Measurements from ENCODE around the gene MFRP. TPM values are rescaled to one million over a fixed set of nuclear protein-coding genes. Genes with fewer than 3 reads are reported as not detected.
A peak's percentile ranks its signal among the peaks of the same experiment; 100 is the strongest.

The MFRP gene
- total RNA-seq, 1 experiment from 2014 or later, result not detected

DNA sequence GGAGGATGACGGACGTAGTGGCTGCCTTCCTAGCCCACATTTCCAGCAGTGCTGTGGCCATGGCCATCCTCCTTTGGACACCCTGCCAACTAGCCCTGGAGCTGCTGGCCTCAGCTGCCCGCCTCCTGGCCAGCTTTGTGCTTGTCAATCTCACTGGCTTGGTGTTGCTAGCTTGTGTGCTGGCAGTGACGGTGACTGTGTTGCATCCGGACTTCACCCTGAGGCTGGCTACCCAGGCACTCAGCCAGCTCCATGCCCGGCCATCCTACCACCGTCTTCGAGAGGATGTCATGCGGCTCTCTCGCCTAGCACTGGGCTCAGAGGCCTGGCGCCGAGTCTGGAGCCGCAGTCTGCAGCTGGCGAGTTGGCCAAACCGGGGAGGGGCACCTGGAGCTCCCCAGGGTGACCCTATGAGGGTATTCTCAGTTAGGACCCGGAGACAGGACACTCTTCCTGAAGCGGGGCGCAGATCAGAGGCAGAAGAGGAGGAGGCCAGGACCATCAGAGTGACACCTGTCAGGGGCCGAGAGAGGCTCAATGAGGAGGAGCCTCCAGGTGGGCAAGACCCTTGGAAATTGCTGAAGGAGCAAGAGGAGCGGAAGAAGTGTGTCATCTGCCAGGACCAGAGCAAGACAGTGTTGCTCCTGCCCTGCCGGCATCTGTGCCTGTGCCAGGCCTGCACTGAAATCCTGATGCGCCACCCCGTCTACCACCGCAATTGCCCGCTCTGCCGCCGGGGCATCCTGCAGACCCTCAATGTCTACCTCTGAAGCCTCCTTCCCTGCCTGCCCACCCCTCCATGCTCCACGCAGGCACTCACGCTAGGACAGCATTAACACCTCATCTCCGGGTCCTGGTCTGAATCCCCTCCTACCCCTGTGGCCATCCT lies 10.6 kb downstream of the MFRP start:
- Histone ChIP-seq H3K4me2 (ENCODE audit: low read length) (peak overlapping the region; percentile 96), H4K20me1 (ENCODE audit: low read length) (0 out of 2 replicates have a peak, but pooled peaks cover 5% of the 10 kb centered on the region), H3K9me2 (replicated peaks; ENCODE audit: low read length) (no peaks in the 10 kb centered on the region), H3K4me3 (ENCODE audit: low read length) (peak overlapping the region; percentile 87), H3K9me3 (ENCODE audit: low read length) (no peaks in the 10 kb centered on the region), H3K27me3 (ENCODE audit: low read length) (no peaks in the 10 kb centered on the region), H3K27ac (ENCODE audit: low read length) (no peak overlapping the region), H3F3A (ENCODE audit: low read length, unreplicated experiment) (no peaks in the 10 kb centered on the region), H3K79me2 (ENCODE audit: low read length) (peaks cover 30% of the 10 kb centered on the region), H3K4me1 (ENCODE audit: insufficient read depth, low read length) (peaks cover 42% of the 10 kb centered on the region), H3K9ac (ENCODE audit: low read length) (no peak overlapping the region), H3K36me3 (ENCODE audit: low read depth, low read length) (no peaks in the 10 kb centered on the region), H2AFZ (ENCODE audit: low read length) (no peak overlapping the region)
- POLR2A ChIA-PET (ENCODE audit: unreplicated experiment), result interaction anchor here (0.5 to 0.6 kb wide), 2 partner anchors 53 to 196 kb away, joined by 4 to 6 read pairs; no protein-coding TSS in a partner anchor
- DNase-seq, result peak; percentile 46
- intact Hi-C loops (cut with micrococcal nuclease), result no loop called here
- peak; percentile 11 for ATAC-seq
- CTCF ChIA-PET, result interaction anchor here (0.9 kb wide), 1 partner anchor 139 kb away, joined by 4 read pairs; no protein-coding TSS in a partner anchor
- no peak for TF ChIP-seq EZH2phosphoT487 (IDR thresholded peaks at IDR 0.05; ENCODE audit: borderline replicate concordance, low read length)
- no TSS peak for BruUV-seq (replicated peaks)

DNA sequence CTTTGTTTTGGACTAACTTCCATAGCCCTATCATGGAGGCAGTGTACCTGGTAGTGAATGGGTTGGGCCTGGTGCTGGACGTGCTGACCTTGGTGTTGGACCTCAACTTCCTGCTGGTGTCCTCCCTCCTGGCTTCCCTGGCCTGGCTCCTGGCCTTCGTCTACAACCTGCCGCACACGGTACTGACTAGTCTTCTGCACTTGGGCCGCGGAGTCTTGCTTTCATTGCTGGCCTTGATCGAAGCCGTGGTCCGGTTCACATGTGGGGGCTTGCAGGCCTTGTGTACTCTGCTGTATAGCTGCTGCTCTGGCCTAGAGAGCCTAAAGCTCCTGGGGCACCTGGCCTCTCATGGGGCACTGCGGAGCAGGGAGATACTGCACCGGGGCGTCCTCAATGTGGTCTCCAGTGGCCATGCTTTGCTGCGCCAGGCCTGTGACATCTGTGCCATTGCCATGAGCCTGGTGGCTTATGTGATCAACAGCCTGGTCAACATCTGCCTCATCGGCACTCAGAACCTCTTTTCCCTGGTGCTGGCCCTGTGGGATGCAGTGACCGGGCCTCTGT lies 11.3 kb downstream of the MFRP start:
- intact Hi-C loops (cut with micrococcal nuclease), result no loop called here
- H3K36me3 ChIP-seq (ENCODE audit: low read depth, low read length), result no peaks in the 10 kb centered on the region
- H3K4me1 ChIP-seq (ENCODE audit: insufficient read depth, low read length), result peaks cover 42% of the 10 kb centered on the region
- peak overlapping the region; percentile 90 for H3K9ac ChIP-seq (ENCODE audit: low read length)
- CTCF ChIA-PET, result interaction anchor here (0.9 kb wide), 1 partner anchor 139 kb away, joined by 4 read pairs; no protein-coding TSS in a partner anchor
- peak overlapping the region; percentile 87 for H3K4me3 ChIP-seq (ENCODE audit: low read length)
- no peaks in the 10 kb centered on the region for H3F3A ChIP-seq (ENCODE audit: low read length, unreplicated experiment)
- no peak for DNase-seq
- no peak for ATAC-seq
- no peaks in the 10 kb centered on the region for H3K27me3 ChIP-seq (ENCODE audit: low read length)
- H3K27ac ChIP-seq (ENCODE audit: low read length), result peak overlapping the region; percentile 44
- H2AFZ ChIP-seq (ENCODE audit: low read length), result peak overlapping the region; percentile 91; the same call in 1 of the 2 replicates
- POLR2A ChIA-PET (ENCODE audit: unreplicated experiment), result no interaction called here
- H3K79me2 ChIP-seq (ENCODE audit: low read length), result peaks cover 30% of the 10 kb centered on the region
- H3K9me2 ChIP-seq (replicated peaks; ENCODE audit: low read length), result no peaks in the 10 kb centered on the region
- peak overlapping the region; percentile 96 for H3K4me2 ChIP-seq (ENCODE audit: low read length)
- 0 out of 2 replicates have a peak, but pooled peaks cover 5% of the 10 kb centered on the region for H4K20me1 ChIP-seq (ENCODE audit: low read length)
- BruUV-seq (replicated peaks), result TSS peak; percentile 62
- no peaks in the 10 kb centered on the region for H3K9me3 ChIP-seq (ENCODE audit: low read length)
- TF ChIP-seq EZH2phosphoT487 (IDR thresholded peaks at IDR 0.05; ENCODE audit: borderline replicate concordance, low read length) (no peak), EZH2 (IDR thresholded peaks at IDR 0.05; ENCODE audit: low read length, unreplicated experiment) (no peak), CTCF (conservative IDR thresholded peaks at IDR 0.05; ENCODE audit: low read depth, low read length) (no peak)

DNA sequence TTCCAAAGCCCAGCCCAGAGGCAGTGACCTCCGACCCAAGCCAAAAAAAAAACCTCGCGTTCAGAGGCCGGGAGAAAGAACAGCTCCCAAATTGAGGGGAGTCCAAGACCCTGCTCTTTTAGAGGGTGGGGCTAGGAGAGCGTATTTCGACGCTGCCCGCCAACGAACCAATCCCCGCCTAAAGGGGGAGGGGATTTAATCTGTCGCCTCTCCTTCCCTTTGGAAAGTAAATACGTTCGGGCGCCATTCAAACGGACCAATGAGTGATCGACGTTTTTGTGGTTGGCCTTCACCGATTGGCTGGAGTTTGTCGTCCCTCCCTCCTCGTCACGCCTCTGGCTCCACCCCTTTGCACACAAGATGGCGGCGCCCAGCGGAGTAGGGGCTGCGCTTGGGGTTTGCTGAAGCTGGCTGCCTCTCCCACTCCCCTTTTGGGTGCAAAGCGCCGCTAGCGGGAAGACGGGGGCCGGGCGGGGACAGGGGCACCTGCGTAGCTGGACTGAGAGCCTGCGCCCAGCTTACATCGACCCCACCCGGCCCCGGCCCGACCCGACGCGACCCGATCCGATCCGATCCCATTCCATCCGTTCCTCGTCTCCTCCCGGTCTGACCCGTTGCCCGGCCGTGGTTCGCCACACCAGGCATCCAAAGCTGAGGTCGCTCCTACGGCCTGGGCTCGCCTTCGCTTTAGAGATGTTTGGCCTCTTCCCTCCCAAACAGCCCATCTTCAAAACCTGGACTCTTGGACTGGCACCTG lies 12.2 kb downstream of the MFRP start, which contains the start of gene RNF26:
Gene RNF26, plus strand, starts transcription at position 354 of the 757 bp plus-strand sequence. CDS start 596 bp downstream, outside the sequence.
- ATAC-seq, result peak; percentile 80
- H3K27ac ChIP-seq (ENCODE audit: low read length), result peak within 1 kb of the TSS; percentile 52
- intact Hi-C loops (cut with micrococcal nuclease), result loop anchor here (1.0 kb wide), 1 partner anchor 11 kb away; no protein-coding TSS in a partner anchor
- H3K4me3 ChIP-seq (ENCODE audit: low read length), result peak within 1 kb of the TSS; percentile 87
- no peaks in the 10 kb centered on the region for H3K36me3 ChIP-seq (ENCODE audit: low read depth, low read length)
- peaks cover 42% of the 10 kb centered on the region for H3K4me1 ChIP-seq (ENCODE audit: insufficient read depth, low read length)
- TF ChIP-seq EZH2 (IDR thresholded peaks at IDR 0.05; ENCODE audit: low read length, unreplicated experiment) (no peak), EZH2phosphoT487 (IDR thresholded peaks at IDR 0.05; ENCODE audit: borderline replicate concordance, low read length) (no peak), CTCF (conservative IDR thresholded peaks at IDR 0.05; ENCODE audit: low read depth, low read length) (no peak)
- peak within 1 kb of the TSS; percentile 91 for H2AFZ ChIP-seq (ENCODE audit: low read length)
- POLR2A ChIA-PET (ENCODE audit: unreplicated experiment), result no interaction called here
- DNase-seq, result peak; percentile 99
- peak within 1 kb of the TSS; percentile 90 for H3K9ac ChIP-seq (ENCODE audit: low read length)
- H3K9me2 ChIP-seq (replicated peaks; ENCODE audit: low read length), result no peaks in the 10 kb centered on the region
- no peaks in the 10 kb centered on the region for H3K9me3 ChIP-seq (ENCODE audit: low read length)
- no peaks in the 10 kb centered on the region for H3K27me3 ChIP-seq (ENCODE audit: low read length)
- no TSS peak for BruUV-seq (replicated peaks)
- CTCF ChIA-PET, result no interaction called here
- H4K20me1 ChIP-seq (ENCODE audit: low read length), result 0 out of 2 replicates have a peak, but pooled peaks cover 5% of the 10 kb centered on the region
- H3K79me2 ChIP-seq (ENCODE audit: low read length), result peaks cover 30% of the 10 kb centered on the region
- H3K4me2 ChIP-seq (ENCODE audit: low read length), result peak within 1 kb of the TSS; percentile 96
- H3F3A ChIP-seq (ENCODE audit: low read length, unreplicated experiment), result no peaks in the 10 kb centered on the region
